CD4-positive, alpha-beta T cell treated with Interleukin-12 subunit alpha and Interleukin-12 subunit beta, for 1 hour (primary cell): ENCODE data around the gene FCHO1.

Source experiments
- DNase-seq: peaks from one replicate; pipeline ENCODE4 v3.0.0-alpha.2; 2020

The FCHO1 gene

GRCh38 chr19:17751103-17751911 lies at the start of gene FCHO1:
Gene FCHO1, plus strand, starts transcription at chr19:17751477. Its CDS starts 3,688 bp downstream, at chr19:17755165.
- peak; percentile 88 for DNase-seq

GRCh38 chr19:17703824-17704463 lies 47.3 kb upstream of the FCHO1 start:
- DNase-seq = peak; percentile 74

GRCh38 chr19:17706750-17707181 lies 44.5 kb upstream of the FCHO1 start:
- no peak for DNase-seq

DNA sequence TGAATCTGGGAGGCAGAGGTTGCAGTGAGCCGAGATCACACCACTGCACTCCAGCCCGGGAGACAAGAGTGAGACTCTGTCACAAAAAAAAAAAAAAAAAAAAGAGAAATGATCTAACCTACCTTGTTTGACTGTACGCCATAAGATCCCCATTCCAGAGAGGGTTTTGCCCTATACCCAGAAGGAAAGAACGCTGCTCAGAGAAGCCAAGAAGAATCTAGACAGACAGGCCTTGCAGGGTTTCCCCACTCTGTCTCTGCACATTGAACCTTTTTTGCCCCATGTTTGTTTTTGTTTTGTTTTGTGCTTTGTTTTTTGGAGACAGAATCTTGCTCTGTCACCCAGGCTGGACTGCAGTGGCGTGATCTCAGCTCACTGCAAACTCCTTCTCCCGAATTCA lies 39.4 kb upstream of the FCHO1 start:
- DNase-seq = no peak

GRCh38 chr19:17716309-17716929 lies 34.9 kb upstream of the FCHO1 start:
- no peak for DNase-seq

GRCh38 chr19:17718550-17718946 lies 32.7 kb upstream of the FCHO1 start:
- no peak for DNase-seq

DNA sequence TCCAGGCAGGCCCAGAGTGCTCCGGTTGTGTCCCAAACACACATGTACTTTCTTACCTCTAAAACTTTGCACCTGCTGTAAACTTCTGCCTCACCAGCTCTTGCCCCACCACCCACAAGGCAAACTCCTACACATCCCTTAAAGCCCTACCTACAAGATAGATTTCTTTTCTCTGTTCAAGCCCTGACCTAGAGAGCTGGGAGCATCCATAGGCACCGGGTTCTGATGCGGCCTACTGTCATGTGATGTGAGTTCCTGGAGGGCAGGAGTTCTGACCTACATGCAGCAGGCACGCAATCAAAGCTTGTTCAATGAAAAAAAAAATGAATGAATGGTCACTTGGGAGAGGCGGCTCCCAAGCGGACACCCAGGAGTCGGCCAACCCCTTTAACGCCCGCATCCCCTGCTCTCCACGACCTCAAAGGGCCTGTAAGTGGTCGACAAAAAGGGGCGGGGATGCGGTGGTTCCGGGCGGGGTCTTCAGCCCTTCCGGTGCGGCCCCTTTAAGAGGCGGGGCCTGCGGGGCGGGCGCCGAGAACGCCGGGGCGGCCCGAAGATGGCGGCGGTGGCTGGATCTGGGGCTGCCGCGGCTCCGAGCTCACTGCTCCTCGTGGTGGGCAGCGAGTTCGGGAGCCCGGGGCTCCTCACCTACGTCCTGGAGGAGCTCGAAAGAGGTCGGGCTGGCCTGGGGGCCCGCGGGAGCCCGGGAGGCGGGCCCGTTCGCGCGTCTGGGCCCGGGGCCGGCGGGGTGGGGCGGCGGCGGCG lies 32.1 kb upstream of the FCHO1 start, which contains the start of gene MAP1S:
Gene MAP1S, plus strand, starts transcription at position 534 of the 765 bp plus-strand sequence. Its CDS starts 23 bp downstream, at position 557.
- DNase-seq = peak; percentile 66

DNA sequence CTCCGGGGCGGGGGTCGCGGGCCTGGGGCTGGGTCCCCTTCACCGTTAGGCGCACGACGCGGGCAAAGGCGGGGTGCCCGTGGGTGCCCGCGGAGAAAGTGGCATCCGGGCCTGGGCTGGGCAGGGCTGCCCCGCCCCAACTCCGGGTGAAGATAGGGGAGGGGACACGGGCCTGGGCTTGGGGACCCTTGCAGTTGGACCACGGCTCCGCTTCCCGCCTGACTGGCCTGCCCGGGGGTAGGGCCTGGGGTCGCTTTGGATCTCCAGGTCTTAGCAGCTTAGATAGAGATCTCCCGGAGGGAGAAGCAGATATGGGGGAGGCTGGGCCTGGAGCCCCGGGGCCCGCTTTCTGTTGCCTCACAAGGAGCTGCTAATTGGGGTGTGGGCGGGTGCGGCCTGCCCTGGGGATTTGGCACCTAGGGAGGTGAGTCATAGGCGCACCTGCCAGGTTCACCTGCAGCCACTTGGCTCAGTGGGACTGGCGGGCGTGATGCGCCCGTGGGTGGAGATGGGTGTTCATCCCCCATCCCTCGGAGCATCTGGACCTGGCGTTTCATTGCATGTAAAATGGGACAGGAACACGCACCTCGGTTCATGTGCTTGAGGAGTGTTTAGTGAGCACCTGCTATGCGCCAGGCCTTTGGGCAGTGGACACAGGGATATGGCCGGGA lies 31.4 kb upstream of the FCHO1 start:
- DNase-seq = peak; percentile 19

DNA sequence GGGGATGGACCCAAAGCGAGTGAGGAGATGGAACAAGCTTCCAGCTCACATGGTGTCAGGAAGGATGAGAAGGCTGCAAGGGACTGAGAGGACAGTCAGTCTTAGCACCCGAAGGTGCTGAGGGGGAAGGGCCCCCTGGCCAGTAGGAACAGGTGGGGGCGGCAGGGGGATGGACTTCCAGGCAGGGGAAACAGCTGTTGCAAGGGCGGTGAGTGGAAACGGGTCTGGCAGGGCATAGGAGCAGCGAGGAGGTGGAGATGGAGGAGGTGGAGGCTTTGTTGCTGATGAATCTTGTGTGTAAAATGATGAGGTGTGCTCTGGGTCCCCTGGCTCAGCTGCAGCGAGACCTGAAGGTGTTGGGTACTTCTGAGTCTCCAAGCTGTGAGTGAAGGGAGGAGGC lies 30.8 kb upstream of the FCHO1 start:
- DNase-seq = no peak

- no peak for DNase-seq
Measured at GRCh38 chr19:17721111-17721628, 30.1 kb upstream of the FCHO1 start.

GRCh38 chr19:17721821-17722220 lies 29.5 kb upstream of the FCHO1 start:
- DNase-seq = no peak

DNA sequence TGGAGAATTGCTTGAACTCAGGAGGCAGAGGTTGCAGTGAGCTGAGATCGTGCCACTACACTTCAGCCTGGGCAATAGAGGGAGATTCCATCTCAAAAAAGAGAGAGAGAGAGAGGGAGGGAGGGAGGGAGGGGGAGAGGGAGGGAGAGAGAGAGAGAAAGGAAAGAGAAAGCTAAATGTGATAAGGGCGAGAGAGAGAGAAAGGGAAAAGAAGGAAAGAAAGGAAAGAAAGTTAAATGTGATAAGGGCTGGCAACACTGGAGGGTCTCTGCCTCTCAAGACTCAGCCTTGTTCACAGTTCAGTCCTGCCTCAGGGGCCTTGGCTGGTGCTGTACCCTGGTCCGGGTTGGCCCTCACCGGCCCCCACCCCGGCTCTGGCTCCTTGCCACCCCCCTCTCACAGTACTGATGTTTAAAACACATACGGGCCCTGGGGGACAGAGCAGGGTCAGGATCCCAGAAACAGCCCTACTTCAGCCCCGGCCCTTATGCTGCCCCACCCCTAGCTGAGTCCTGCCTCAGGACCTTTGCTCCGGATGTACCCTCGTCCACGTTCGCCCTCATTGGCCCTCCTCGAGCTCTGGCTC lies 28.5 kb upstream of the FCHO1 start:
- DNase-seq = no peak

DNA sequence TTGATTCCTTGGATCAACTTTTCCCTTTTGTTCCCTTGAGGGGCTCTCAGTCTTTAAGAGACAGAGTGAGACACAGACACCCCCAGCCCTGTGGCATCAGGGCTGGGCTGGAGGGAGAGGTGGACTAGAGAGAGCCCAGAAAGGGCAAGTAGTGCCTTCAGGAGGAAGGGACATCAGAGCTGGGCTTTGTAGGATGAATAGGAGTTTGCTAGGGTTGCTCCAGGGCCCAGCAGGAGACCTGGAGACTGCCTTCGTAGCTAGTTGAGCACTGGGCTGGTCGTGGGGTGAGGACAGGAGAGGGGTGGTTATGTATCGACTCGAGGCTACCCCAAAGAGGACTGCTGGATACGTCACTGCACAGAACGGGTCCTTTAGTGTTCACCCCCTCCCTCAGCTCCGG lies 26.6 kb upstream of the FCHO1 start:
- DNase-seq = no peak

- DNase-seq = peak; percentile 21
Measured at GRCh38 chr19:17725422-17726078, 25.7 kb upstream of the FCHO1 start.

DNA sequence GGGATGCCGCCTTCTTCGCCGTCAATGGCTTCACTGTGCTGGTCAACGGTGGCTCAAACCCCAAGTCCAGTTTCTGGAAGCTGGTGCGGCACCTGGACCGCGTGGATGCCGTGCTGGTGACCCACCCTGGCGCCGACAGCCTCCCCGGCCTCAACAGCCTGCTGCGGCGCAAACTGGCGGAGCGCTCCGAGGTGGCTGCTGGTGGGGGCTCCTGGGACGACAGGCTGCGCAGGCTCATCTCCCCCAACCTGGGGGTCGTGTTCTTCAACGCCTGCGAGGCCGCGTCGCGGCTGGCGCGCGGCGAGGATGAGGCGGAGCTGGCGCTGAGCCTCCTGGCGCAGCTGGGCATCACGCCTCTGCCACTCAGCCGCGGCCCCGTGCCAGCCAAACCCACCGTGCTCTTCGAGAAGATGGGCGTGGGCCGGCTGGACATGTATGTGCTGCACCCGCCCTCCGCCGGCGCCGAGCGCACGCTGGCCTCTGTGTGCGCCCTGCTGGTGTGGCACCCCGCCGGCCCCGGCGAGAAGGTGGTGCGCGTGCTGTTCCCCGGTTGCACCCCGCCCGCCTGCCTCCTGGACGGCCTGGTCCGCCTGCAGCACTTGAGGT lies 25.0 kb upstream of the FCHO1 start:
- DNase-seq = no peak

DNA sequence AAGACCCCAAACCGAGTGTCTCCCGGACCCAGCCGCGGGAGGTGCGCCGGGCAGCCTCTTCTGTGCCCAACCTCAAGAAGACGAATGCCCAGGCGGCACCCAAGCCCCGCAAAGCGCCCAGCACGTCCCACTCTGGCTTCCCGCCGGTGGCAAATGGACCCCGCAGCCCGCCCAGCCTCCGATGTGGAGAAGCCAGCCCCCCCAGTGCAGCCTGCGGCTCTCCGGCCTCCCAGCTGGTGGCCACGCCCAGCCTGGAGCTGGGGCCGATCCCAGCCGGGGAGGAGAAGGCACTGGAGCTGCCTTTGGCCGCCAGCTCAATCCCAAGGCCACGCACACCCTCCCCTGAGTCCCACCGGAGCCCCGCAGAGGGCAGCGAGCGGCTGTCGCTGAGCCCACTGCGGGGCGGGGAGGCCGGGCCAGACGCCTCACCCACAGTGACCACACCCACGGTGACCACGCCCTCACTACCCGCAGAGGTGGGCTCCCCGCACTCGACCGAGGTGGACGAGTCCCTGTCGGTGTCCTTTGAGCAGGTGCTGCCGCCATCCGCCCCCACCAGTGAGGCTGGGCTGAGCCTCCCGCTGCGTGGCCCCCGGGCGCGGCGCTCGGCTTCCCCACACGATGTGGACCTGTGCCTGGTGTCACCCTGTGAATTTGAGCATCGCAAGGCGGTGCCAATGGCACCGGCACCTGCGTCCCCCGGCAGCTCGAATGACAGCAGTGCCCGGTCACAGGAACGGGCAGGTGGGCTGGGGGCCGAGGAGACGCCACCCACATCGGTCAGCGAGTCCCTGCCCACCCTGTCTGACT lies 24.1 kb upstream of the FCHO1 start:
- no peak for DNase-seq

- no peak for DNase-seq
Measured at GRCh38 chr19:17727843-17728242, 23.4 kb upstream of the FCHO1 start.

- DNase-seq = no peak
Measured at GRCh38 chr19:17733127-17733526, 18.1 kb upstream of the FCHO1 start.

- no peak for DNase-seq
Measured at GRCh38 chr19:17734146-17734545, 17.1 kb upstream of the FCHO1 start.

DNA sequence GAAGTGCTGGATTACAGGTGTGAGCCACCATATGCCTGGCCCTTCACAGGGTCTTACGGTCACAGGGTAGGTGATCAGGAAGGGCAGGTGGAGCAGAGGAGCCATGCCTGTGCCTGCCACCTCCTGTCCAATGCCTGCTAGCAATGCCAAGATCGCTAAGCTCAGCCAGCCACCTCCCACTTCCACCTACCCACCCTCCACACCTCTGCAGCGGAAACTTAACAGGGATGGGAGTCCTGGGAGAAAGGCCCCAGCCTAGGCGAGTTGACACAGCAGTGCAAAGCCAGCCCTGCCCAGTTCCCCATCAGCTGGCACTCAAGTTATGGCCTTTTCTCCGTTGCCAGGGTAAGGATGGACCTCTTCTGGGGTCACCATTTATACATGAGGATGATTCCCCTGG lies 15.9 kb upstream of the FCHO1 start:
- DNase-seq = no peak
